Fibroblast of mammary gland (primary cell): ENCODE data around the gene HTRA3.

ENCODE experiments used
- DNase-seq: peaks from one replicate; pipeline ENCODE4 v3.0.0-alpha.2; 2010; ENCODE audit warnings: low read depth
- H3K4me3 ChIP-seq: 2 replicates; pipeline ENCODE4 v1.5.1; 2011; ENCODE audit warnings: low read depth, mild to moderate bottlenecking, low read length, moderate library complexity; ENCODE audit not compliant: control insufficient read depth
- CTCF ChIP-seq: conservative IDR thresholded peaks from 2 replicates; pipeline ENCODE4 v1.5.1; 2011; ENCODE audit warnings: low read depth, low read length, inconsistent platforms; ENCODE audit not compliant: control insufficient read depth, insufficient read depth

The HTRA3 gene

DNA sequence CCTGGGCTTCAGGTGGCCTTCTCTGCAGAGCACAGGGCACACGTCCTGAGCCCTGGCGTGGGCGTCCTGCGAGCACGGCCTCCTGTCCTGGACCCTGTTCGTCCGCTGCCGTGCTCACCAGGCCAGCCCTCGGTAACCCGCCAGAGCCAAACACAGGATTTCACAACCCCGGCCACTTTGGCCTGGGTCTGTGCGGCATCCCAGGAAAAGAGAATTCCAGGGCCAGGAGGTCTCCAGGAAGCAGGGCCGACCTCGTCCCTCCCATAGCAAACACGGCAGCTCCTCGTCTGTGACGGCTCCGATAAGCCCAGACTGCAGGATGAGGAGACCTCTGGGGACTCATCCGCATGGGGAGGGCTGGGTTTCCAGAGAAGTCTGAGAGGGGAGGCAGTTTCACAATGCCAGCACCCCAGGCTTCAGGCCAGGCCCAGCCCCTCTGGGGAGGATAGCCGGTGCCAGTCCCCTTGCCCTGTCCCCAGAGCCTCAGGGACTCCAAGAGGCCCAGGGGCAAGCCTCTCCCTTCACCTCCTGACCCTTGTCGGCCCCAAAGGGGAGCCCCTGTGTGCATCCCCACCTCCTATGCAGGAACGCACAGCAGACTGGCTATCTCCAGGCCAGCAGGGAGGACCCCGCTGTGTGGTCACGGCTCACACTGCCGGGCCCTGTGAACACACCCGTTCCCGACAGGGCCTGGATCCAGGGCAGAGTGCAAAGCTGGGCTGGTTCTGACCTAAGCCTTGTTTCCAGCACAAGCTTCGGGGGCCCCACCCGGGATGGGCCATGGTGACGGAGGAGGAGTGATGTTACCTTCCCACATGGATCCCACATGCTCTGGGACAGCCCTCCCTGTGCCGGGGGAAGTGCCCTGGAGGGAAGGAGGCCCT lies 22.3 kb upstream of the HTRA3 start:
- DNase-seq: peak; percentile 51
- H3K4me3 ChIP-seq: no peak overlapping the region
- no peak for TF ChIP-seq CTCF

GRCh38 chr4:8248091-8248490 lies 21.5 kb upstream of the HTRA3 start:
- DNase-seq: peak; percentile 62
- TF ChIP-seq CTCF: no peak
- H3K4me3 ChIP-seq: no peak overlapping the region

- no peak overlapping the region for H3K4me3 ChIP-seq
- TF ChIP-seq CTCF: no peak
- no peak for DNase-seq
Measured at GRCh38 chr4:8250227-8250626, 19.3 kb upstream of the HTRA3 start.

DNA sequence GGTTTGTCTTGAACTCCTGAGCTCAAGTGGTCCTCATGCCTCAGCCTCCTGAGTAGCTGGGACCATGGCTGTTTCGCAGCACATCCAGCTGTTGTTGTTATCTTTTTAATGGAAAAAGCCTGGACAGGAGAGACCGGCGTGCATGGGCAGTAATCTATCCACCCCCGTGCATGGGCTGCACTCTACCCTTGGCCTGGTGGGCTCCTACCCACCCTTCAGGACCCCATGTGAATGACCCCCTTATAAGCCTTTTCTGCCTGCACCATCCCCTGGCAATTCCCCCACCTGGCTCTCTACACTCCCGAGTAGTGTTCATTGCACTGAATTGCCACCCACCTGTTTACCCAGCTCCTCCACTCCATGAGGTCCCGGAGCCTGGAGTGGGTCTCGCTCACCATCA lies 18.9 kb upstream of the HTRA3 start:
- no peak overlapping the region for H3K4me3 ChIP-seq
- DNase-seq: no peak
- no peak for TF ChIP-seq CTCF

- H3K4me3 ChIP-seq: no peak overlapping the region
- TF ChIP-seq CTCF: no peak
- no peak for DNase-seq
Measured at GRCh38 chr4:8251110-8251883, 18.3 kb upstream of the HTRA3 start.

- TF ChIP-seq CTCF: no peak
- no peak for DNase-seq
- H3K4me3 ChIP-seq: no peak overlapping the region
Measured at GRCh38 chr4:8252301-8253173, 17.0 kb upstream of the HTRA3 start.
